ELF-1 (cell line): ENCODE measurements around the gene SARNP.
"Not testable (repeated sequence)": the region's sequence is repeated elsewhere in the genome, so short reads cannot be mapped to it uniquely, and the experiment has no call there.

Experiments used
- DNase-seq: peaks from one replicate; pipeline ENCODE4 v3.0.0-alpha.2; 2016; ENCODE audit warnings: low read depth, low spot score

The SARNP gene

GRCh38 chr12:55839345-55840140 lies 22.0 kb upstream of the SARNP start:
- DNase-seq = no peak

GRCh38 chr12:55838361-55838760 lies 20.8 kb upstream of the SARNP start:
- DNase-seq = no peak

- DNase-seq = not testable (repeated sequence)
These were observed 16.9 kb upstream of the SARNP start for GRCh38 chr12:55834400-55834799.

GRCh38 chr12:55833056-55833455 lies 15.5 kb upstream of the SARNP start:
- no peak for DNase-seq

- peak; percentile 30 for DNase-seq
These were observed 13.9 kb upstream of the SARNP start for GRCh38 chr12:55831447-55831815.

GRCh38 chr12:55830601-55831446 lies 13.3 kb upstream of the SARNP start:
- DNase-seq = peak; percentile 55

- DNase-seq = peak; percentile 52
These were observed 12.6 kb upstream of the SARNP start for GRCh38 chr12:55829967-55830600.

GRCh38 chr12:55828357-55828756 lies 10.8 kb upstream of the SARNP start:
- no peak for DNase-seq

GRCh38 chr12:55827806-55828205 lies 10.3 kb upstream of the SARNP start:
- no peak for DNase-seq

GRCh38 chr12:55824726-55825125 lies 7.2 kb upstream of the SARNP start:
- no peak for DNase-seq

GRCh38 chr12:55823419-55823818 lies 5.9 kb upstream of the SARNP start:
- no peak for DNase-seq

- DNase-seq = no peak
These were observed 4.7 kb upstream of the SARNP start for GRCh38 chr12:55822228-55822627.

GRCh38 chr12:55820679-55821078 lies 3.2 kb upstream of the SARNP start:
- DNase-seq = no peak

GRCh38 chr12:55818886-55819285 lies 1.4 kb upstream of the SARNP start:
- no peak for DNase-seq

- no peak for DNase-seq
These were observed 710 bp upstream of the SARNP start for GRCh38 chr12:55818140-55818728.

GRCh38 chr12:55816881-55817344 lies 611 bp downstream of the SARNP start:
- peak; percentile 50 for DNase-seq

- no peak for DNase-seq
These were observed 2.1 kb downstream of the SARNP start for GRCh38 chr12:55815473-55815872.

GRCh38 chr12:55814257-55814656 lies 3.3 kb downstream of the SARNP start:
- no peak for DNase-seq

- DNase-seq = no peak
These were observed 5.4 kb downstream of the SARNP start for GRCh38 chr12:55812088-55812487.

GRCh38 chr12:55809274-55809673 lies 8.2 kb downstream of the SARNP start:
- DNase-seq = no peak

GRCh38 chr12:55806982-55807381 lies 10.5 kb downstream of the SARNP start:
- DNase-seq = no peak

GRCh38 chr12:55797550-55797949 lies 20.0 kb downstream of the SARNP start:
- no peak for DNase-seq
